Frontal cortex (tissue), 4 donors: ENCODE measurements around the gene PANK1. TPM values are rescaled to one million over a fixed set of nuclear protein-coding genes. Genes with fewer than 3 reads are reported as not detected.
A peak's percentile ranks its signal among the peaks of the same experiment; 100 is the strongest.

ENCODE experiments used
- DNase-seq, 2 donors: peaks; one replicate each; pipeline ENCODE4 v3.0.0; 2012; ENCODE audit warnings: low spot score in 2 of 2
- FAIRE-seq: peaks from 2 replicates; lab custom pipeline; 2012; peaks lifted over from hg19 to GRCh38; lab: Jason Lieb, UNC
- total RNA-seq: library from RNA; depleted of rRNA; stranded (reverse); fragments of >200 nt; gene quantifications from one replicate; pipeline ENCODE4 v1.2.3, GENCODE V29; 2014
- donor health status: control.
- donor health status: control.
- donor health status: control.

Gene PANK1
- total RNA-seq, 1 donor from 2014 or later: 35.5 TPM

DNA sequence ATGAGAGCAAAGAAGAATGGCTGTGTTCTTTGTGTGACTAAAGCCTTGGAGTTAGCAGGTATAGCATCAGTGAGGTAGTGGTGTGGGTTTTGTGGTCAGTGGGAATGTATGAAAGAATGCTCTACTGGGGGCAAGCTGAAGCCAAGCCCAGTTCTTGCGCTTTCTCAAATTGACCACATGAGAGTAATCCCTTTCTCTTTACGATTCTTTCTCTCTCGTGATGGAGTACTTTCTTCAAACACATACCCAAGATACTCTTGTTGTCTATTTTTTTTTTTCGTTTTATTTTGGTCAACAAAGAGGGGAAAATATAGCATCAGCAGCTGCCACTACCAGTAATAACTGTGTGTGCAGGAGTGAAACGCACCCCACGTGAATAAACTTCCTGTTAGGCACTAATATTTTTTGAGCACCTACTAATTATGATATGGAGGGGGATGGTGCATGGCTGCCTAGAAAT, 8.4 kb upstream of the PANK1 start:
- no peak for FAIRE-seq
- no peak for DNase-seq

DNA sequence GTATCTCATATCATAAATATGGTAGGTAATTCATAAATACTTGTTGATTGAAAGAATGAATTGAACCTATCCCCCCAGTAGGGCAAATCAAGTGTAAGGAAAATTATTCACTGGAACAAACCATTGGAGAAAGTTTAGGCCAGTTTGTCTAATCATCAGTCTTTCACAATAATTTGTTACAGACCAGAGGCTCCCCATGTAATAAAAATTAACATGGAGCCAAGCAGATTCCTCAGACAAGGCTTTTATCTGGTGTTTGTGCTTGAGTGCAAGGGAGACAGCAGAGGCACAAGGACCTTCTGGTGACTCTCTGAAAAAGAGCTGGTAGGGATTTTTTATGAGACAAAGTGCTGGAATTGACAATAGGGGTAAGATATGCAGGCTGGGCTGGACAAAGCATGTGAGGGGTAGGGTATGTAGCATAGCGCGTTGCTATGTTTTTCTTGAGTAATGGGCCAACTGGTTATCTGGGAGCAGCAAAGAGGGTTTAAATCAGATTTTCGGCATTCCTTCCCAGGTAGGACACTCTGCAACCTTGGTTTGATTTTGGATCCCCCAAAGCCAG, 7.8 kb upstream of the PANK1 start:
- DNase-seq (no peak), FAIRE-seq (no peak)

DNA sequence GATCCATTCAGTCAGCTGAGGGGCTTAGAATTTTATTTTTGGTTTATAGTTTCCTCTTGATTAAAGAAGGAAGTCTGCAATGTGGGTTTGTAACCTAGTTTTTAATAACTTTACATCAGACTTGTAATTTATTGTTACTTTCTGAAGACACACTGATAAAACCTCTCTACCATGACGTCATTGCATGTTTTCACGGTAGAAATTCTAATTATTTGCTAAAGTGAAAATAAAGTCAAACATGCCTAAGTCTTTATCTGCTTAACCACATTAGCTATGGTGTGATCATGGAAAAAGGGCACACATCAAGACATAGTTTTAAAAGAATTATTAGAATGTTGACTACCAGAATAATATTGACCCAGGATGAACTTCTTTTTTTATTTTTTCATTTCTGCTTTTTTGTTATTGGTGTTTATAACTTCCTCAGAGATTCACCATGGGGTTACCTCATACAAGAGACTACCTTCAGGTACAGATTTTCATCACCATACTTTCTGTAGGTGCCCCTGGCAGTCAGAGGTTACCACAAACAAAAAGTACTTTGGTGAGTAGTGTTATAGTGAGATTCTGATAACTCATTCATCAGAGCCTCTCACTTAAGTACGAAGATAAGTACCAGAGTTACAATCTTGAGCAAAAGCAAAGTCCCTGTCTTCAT, 7.0 kb upstream of the PANK1 start:
- DNase-seq: no peak
- no peak for FAIRE-seq

DNA sequence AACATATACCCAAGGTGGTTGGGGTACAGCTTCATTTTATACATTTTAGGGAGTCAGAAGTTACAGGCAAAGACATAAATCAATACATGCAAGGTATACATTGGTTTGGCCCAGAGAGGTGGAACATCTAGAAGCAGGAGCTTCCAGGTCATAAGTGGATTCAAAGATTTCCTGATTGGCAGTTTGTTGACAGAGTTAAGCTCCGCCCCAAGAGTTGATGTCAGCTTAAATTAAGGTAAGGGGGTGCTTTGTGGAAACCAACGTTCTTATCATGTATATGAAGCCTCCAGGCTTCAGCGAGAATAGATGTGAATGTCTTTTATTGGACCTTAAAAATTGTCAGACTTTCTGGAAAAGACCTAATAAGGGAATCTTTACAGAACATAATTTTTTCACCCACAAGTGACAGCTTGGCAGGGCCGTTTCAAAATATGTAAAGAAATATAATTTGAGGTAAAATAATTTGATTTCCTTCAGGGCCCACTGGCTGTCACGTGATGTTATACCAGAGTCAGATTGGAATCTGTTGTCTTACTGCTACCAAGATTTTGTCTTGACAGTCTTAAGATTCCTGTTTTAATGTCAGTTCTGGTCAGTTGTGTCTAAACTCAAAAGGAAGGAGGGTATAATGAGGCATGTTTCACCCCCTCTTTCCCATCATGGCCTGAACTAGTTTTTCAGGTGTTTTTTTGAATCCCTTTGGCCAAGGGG, 6.3 kb upstream of the PANK1 start:
- no peak for FAIRE-seq
- DNase-seq: no peak

DNA sequence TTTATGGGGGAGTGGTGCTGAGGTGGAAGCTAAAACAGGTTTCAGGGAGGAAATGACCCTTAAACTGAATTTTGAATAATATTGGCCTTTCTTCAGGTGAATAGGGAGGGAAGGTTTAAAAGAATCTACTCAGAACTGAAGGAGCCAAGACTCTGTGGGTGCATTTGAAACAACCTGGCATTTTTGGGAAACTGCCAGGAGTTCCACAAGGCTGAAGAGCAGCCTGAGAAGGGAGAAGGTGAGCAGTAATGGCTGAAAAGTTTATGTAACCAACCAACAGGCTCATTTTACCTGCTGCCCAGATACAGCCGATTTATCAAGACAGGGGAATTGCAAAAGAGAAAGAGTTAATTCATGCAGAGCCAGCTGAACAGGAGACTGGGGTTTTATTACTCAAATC, 4.0 kb upstream of the PANK1 start:
- no peak for FAIRE-seq
- no peak for DNase-seq

DNA sequence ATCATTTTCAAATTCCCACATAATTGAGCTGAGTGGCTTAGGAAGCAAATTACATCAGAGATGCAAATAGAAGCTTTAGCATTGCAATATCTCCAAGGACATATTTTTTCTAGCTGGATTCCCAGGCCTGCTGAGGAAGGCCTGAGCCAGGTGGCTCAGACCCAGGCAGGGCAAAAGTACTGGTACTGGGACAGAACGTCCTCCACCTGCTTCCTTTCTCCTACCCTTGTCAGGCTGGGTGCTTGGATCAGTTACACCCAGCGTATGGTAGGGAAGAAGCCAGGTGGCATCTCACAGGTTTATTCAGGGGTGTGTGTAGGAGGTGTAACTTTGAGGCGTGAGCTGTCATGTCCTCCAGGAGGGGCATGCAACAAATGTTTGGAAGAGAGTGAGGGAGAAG, 3.0 kb upstream of the PANK1 start:
- no peak for DNase-seq
- no peak for FAIRE-seq

DNA sequence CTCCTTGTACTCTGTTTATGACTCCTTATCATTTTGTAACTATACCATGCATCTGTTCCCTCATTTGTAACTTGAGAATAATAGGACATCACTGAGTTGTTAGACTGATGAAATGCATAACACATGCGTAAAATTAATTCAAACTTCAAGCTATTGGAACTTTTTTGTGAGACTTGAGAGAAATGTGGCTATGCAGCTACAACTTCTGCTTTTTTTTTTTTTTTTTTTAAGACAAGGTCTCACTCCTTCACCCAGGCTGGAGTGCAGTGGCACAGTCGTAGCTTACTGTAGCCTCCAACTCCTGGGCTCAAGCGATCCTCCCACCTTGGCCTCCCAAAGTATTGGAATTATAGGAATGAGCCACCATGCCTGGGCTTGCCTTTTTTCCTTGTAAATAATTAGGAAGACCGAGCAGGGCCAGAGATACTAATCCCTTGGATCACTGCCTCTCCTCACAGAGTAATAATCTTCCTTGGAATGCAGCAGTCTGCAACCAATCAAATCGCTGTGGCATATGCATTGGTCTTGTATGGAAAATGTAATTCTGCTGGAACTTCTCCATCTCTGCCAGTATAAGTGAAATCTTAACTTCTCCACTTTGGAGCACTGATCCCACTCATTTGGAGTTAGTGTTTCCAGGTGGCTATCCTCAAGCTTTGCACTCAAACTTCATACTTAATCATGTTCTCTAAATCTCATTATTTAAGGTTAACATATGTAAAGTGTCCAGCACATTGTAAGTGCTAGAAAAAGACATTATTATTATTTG, 2.0 kb upstream of the PANK1 start:
- DNase-seq (no peak), FAIRE-seq (no peak)

DNA sequence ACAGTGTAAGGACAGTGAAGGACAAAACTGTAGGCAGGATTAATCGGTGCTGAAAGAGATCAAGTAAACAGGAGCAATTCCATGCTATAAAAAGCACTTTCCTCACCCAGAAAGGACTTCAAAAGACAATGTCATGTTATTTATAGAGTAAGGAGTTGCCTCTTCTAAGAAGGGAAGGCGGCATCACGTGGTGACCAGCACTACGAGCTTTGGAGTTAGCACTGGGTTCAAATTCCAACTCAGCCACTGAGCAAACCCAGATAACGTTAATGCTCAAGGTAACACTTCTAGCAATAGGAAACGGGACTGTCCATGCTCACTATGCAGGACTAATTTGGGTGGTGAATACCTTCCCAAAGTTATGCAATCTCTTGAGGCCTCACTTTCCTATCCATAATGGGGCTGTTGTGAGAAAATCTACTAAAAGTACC, 715 bp upstream of the PANK1 start:
- DNase-seq (no peak), FAIRE-seq (no peak)

DNA sequence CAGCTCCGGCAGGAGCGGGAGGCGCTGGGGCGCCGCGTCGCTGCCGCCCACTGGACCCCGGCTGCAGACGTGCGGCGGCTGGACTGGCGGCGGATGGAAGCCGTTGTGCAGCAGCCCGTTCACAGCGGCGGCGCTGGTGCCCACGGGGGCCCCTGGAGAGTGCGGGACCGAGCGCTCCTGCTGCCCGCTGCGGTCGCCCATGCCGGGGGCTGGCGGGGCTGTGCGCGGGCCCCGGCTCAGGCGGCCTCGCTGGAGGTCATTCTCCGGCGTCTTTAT, 413 bp downstream of the PANK1 start:
- FAIRE-seq (no peak), DNase-seq (peak in 1 of 2 donors; percentile 59)

DNA sequence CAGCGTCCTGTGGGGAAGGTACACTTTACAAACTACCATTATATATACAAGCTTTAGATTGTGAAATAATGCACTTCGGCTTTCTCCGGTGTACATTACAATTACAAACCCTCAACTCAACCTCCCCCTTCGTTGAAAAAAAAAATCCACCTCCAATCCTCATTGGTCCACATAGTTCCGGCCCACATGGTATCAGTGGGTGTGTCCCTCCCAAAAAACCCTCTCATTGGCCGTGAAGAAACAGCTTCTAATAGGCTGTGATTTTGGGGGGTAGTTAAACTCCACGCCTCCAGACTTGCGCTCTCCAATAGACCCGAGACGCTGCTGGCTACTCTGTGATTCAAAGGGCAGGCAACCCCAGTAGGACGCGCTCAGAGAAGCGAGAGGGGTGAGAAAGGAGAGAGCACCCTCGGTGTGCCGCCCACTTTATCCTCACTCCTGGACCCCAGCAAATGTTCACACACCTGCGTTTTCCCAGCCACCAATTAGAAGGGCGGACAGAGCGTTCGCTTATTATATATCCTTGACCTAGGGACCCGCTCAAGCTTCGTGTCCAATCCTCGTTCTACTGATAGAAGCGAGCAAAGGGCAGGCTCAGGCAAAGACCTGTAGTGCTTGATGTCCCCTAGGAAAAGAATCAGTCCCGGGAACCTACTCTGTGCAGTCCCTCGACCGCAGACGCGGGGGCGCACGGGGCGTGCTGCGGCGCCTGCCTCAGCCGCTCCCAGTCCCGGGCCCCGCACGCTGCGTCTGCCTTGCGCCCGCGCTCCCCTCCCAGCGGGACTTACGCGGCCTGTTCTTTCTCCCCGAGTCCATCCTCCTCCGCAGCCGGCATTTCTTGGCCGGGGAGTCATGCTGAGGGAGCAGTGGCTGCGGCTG, 991 bp downstream of the PANK1 start:
- peak; percentile 50 for FAIRE-seq
- peak; percentile 85 to 86 for DNase-seq

DNA sequence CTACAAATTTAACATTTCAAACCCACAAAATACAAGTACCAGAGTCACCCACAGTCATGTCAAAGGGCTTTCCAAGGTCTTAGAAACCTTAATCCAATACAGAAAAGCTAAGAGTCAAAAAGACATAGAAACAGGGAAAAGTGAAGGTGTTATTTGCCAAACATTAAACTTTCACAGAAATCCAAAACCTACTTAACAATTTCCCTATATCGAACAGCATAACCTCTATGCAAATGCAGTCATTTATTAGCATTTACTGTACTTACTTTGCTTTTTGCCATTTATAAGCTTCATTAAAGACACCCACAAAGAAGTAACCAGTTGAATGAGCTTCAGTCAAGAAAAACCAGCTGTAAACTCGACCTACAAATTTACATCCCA, 1.6 kb downstream of the PANK1 start:
- FAIRE-seq (no peak), DNase-seq (no peak)

DNA sequence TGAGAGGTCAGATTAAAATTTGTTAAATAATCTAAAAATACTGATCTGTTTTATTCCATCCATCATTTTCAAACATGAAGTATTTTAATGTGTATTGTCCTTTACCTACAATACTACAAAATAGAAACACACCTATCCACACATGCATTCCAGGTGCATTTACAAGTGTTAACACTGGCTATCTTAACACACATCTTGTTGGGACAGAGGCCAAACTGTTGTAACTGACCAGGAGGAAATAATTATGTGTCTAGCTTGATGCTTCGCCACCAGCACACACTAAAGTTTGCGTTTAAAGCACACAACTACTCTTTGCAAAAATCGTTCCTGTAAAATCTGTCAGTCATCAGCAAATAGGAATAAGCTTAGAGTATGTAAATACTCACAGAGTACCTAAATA, 2.8 kb downstream of the PANK1 start:
- FAIRE-seq: no peak
- no peak for DNase-seq

DNA sequence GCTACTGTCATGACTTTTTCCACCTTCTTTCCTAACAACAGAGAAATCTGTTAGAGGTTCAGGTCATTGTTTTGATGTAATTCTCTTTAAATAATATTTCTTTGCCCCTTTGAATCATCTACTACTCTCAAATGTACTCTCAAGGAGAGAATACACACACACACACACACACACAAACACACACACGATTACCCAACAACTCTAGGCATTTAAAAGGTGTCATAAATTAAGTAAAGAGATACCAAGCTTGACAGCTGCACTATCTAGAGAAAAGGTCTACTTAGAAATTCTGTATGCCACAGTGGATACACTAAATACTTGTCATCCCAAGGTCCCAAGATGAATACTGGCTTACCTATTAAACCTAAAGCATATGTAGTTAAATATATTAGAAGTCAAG, 4.8 kb downstream of the PANK1 start:
- DNase-seq (no peak), FAIRE-seq (no peak)

DNA sequence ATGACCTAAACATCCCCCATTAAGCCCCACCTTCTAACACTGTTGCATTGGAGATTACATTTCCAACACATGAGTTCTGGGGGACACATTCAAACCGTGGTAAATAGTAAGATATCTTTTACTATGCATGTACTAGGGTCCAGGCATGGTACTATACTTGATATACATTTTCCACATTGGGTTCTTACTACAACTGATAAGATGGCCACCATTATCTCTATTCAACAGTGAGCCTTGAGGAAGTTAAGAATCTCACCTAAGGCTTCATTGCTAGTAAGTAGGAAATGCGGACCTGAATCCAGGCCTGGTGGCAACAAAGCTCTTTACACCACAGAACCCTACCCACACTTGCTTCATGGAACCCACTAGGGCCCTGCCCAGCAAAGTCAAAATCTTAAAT, 5.7 kb downstream of the PANK1 start:
- DNase-seq (no peak), FAIRE-seq (no peak)

DNA sequence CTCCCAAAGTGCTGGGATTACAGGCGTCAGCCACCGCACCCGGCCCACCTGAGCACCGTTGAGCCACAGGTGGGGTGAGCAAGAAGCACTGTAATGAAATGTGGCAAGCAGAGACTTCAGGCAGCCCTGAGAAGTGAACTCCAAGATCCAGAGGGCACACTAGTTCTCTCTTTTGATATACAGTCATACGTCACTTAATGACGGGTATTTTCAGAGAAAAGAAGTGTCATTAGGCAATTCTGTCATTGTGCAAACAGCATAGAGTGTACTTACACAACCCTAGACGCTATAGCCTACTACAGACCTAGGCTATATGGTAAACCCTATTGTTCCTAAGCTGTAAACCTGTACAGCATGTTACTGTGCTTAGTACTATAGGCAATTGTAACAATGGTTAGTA, 7.9 kb downstream of the PANK1 start:
- DNase-seq (no peak), FAIRE-seq (no peak)

DNA sequence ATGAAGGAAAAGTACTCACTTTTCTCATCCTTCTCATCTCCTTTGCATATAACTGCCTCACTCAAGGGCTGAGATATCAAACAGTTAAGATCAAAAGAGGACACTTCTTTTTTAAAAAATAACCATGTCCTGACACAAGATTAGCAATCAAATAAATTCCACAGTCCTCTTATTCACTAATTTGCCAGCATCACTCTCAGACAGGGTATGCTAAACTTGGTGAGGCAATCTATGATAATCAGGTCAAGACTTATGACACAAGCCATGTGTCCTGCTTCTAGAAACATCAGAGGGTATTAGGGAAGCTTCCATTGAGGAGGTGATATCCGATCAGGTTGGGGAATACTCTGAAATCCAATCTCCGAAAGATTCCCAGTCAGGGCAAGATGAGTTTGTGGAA, 10.4 kb downstream of the PANK1 start:
- no peak for DNase-seq
- no peak for FAIRE-seq

DNA sequence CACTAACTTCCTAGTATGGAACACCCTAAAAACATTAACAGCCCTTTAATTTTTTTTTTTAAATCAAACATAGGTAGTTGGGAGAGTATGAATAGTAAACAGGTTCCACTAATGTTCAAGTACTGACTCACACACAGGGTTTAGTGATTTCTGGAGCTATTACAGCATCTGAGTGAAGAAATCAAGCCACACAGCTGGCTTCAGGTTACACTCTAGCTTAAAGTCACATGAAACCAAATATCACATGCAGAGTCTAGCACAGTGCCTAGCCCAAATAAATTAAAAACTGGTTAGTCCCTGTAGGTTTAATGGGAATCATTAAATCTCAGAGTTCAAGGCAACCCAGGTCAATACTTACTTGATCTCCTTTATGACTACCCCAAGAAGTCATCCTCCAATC, 11.6 kb downstream of the PANK1 start:
- DNase-seq (no peak), FAIRE-seq (no peak)

DNA sequence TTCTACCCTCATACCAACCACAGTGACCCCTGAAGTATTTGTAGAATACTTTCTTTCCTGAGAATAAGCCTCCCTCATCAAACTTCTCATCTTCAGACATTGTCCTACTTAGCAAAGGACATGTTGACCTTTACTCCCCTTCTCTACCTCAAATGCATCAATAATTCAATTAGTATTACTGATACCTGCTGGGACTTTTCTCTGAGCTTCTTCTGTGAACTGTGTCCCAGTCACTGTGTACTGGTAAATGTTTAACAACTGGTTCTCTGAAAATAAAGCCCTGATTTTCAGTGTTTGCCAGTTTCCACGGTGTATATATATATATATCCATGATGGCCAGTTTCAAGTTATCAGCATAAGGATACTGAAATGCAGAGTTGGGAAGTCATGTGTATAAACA, 12.2 kb downstream of the PANK1 start:
- no peak for DNase-seq

DNA sequence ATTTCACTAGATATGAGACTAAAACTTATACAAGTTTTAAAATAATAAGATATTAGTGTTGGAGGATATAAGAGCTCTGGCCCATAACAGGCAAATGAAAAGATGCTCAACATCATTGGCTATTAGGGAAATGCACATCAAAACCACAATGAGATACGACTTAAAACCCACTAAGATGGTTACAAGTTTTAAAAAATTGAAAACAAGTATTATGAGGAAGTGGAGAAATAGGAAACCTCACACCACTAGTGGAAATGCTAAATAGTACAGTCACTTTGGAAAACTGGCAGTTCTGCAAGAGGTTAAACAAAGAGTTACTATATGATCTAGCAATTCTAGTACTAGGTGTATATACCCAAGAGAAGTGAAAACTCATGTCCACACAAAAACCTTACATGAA, 17.2 kb downstream of the PANK1 start:
- no peak for DNase-seq

More for the DNA sequence above, 12.2 kb downstream of the PANK1 start:
- no peak for FAIRE-seq

More for the DNA sequence above, 17.2 kb downstream of the PANK1 start:
- FAIRE-seq: no peak
